IPS DF 19.7 (cell line): Measurements from ENCODE around the gene JAKMIP3.

Experiments used
- DNase-seq: peaks from one replicate; pipeline ENCODE4 v3.0.0-alpha.2; 2013; ENCODE audit warnings: low read depth, low spot score

Gene JAKMIP3

DNA sequence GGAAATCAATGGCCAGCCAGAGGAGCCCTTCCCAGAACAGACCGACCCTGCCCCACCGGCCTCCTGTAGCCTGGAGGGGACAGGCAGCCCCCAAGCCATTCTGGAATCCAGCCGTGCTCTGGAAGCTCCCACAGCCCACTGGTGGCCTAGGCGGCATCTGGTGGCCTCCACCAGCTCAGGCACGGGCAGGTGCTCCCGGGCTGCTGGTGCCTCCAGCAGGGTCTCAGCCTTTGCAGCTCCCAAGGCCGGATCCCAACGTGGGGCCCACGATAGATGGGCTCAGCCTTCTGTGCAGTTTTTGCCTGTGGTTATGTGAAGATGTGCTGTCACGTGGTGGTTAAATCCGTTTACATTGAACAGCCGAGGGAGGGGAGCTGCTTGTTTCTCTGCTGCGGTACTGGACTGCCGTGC lies 44.4 kb downstream of the JAKMIP3 start:
- DNase-seq, result no peak

DNA sequence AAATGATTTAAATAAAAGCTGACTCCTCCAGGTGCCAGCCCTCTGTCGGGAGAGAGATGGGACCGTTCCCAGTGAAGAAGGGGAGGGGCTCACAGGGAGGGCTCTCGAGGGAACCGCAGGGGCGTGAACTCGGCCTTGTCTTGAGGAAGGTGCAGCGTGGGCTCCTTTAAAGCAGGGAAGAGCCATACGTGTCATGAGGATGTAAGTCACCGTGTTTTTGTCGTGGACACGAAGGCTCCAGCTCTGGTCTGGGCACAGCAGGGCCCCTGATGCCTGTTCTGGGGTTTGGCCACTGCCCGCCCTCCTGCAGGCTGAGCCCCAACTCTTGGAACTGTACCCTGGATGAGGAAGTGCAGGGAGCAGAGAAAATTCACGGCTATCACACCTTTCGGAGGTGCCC lies 45.0 kb downstream of the JAKMIP3 start:
- no peak for DNase-seq

DNA sequence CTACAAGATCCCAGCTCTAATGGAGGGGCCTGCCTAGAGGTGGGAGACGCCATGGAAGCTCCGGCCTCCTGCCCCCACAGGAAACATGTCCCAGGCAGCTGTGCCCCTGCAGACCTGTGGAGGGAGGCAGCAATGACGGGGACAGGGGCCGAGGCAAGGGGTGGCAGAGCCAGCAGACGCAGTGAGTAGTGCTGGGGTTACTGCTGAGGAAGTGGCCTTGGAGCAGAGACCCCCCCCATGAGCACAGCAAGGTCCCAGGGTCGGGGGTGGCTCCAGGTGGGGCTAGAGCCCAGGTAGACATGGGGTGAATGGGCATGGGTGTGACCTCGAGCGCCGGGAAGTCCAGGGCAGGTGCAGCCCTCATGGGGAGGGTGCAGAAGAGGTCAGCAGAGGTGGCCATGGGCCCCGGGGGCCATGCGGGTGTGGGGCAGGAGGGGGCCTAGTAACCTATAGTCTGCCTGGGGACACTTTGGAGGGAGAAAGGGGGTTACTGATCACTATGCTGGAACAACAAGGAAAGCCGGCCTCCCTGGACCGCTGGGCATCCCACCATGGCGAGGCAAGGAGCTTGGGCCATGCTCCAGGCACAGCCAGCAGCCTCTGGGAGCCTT lies 45.5 kb downstream of the JAKMIP3 start:
- DNase-seq, result no peak

DNA sequence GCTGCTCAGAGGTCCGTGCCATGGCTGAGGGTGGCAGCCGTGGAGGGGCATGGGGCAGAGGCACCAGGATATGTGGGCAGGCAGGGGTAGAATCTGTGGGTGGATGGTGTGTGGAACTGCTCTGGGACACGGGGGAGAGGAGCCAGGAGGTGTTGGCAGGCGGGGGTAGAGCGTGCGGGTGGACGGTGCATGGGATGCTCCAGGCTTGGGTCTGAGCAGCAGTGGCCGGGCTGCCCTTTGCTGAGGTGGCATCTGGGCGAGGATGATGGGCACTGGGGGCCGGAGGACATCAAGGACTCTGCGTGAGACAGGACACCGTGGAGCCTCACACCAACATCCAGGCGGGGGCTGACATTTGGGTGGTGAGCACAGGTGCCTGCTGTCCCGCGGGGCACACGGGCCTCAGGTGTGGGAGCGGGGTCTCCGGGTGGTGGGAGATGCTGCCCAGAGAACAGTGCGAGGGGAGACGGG lies 46.2 kb downstream of the JAKMIP3 start:
- no peak for DNase-seq

DNA sequence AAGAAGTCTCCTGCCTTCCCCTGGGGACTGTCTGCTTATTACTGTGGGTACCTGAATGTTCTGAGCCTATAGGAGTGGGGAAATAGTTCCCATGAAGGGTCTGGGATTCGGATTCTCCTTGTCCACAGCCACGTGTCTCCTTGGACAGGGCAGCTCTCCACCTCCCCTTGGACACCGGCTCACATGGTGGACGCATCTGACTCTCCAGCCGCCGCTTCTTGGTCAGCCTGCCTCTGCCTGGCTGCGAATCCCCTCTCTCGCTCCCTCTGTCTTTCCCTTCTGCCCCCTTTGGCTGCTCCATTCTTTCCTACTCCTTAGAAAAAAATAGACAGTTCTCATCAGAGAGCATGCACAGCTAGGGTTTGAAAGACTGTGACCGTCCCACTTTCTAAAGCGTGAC lies 46.9 kb downstream of the JAKMIP3 start:
- no peak for DNase-seq

DNA sequence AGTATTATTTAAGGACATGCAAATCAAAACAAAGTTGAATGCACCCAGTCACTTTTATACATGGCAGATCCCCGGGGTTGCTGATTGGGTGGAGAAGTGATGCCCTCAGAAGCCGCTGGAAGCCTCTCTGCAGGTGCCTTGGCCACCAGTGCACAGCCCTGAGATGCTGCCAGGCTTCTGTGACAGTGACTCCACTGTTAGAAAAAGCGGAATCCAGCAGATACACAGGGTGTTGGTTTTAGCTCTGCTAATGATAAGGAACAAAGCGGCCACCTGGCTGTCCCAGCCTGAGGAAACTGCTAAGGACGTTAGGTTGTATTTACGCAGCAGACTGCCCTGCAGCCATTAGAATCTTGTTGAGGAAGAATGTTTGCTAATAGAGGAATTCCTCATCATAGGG lies 47.5 kb downstream of the JAKMIP3 start:
- DNase-seq, result no peak

DNA sequence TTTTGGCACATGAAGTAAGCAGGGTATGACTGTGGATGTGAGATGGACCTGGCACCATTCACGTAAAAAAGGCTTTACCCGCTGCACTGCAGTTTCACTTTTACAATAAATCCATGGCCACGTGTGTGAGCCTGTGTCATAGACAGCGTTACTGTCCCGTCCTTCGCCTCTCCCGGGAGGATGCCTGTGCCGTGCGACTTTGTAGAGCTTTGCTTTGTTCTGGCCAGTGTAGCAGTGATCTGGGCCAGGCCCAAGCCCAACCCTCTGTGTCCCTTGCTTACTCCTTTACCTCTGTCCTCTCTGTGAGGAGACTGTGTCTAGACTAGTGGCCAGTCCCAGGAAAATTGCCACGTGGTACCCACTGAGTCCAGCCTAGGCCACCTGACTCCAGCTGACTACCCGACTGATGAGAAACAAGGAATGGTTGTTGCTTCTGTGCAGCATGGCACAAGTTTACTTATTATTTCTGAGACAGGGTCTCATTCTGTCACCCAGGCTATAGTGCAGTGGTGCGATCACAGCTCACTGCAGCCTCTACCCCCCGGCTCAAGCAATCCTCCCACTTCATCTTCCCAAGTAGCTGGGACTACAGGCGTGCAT lies 48.1 kb downstream of the JAKMIP3 start:
- DNase-seq, result no peak

DNA sequence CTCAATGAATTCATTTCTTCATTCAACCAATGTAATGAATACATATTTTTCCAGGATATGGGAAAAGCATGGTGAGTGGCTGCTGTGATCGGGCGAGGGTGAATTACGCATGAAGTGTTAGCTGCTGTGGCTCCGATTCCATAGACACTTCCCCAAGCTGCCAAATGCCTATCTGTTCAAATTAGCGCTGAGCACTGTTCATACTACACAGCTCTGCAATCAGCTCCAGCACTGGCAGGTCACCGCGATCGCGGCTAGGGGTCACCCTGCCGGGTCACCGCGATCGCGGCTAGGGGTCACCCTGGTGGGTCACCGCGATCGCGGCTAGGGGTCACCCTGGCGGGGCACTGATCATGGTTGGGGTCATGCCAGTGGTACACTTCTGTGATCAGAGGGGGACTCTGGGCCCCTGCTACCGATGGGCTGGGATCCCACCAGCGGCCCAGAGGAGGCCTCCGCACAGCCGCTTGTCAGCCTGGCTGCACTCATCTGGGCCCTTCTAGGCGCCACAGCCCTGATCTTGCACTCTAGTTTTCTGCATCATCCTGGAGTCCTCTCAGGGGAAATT lies 49.3 kb downstream of the JAKMIP3 start:
- no peak for DNase-seq
